Endothelial cell of umbilical vein (primary cell): Measurements from ENCODE around the gene LAMTOR4.

Source experiments
- CTCF ChIP-seq, 2 donors: IDR thresholded peaks; 1 replicate in 1 of 2; 2 replicates in 1 of 2; pipeline ENCODE4 v1.5.1; 2011; ENCODE audit warnings: low read length in 2 of 2, mild to moderate bottlenecking in 2 of 2, moderate library complexity in 2 of 2, control low read depth in 1 of 2, inconsistent platforms in 1 of 2, low read depth in 1 of 2; ENCODE audit not compliant: insufficient read depth in 1 of 2; ENCODE audit errors: extremely low read depth in 1 of 2
- POLR2A ChIP-seq: IDR thresholded peaks from 2 replicates; pipeline ENCODE4 v1.6.1; 2012; ENCODE audit warnings: low read depth, mild to moderate bottlenecking, control low read depth, low read length
- POLR2AphosphoS5 ChIP-seq: IDR thresholded peaks from 2 replicates; pipeline ENCODE4 v1.6.1; 2012; ENCODE audit warnings: low read depth, mild to moderate bottlenecking, control low read depth, low read length, moderate library complexity; ENCODE audit not compliant: insufficient read depth

- TF ChIP-seq CTCF (IDR thresholded peaks at IDR 0.05; ENCODE audit: extremely low read depth in 1 of 2, insufficient read depth in 1 of 2, low read depth in 1 of 2, low read length in 2 of 2): no peak
- TF ChIP-seq POLR2AphosphoS5: no peak
- no peak for TF ChIP-seq POLR2A
Observed at GRCh38 chr7:100166970-100167911, 18.5 kb downstream of the LAMTOR4 start.
